HG03135 (cell line): ENCODE data around the gene PTCD1.
A peak's percentile ranks its signal among the peaks of the same experiment; 100 is the strongest.
"Not testable (repeated sequence)": the region's sequence is repeated elsewhere in the genome, so short reads cannot be mapped to it uniquely, and the experiment has no call there.

ENCODE experiments used
- ATAC-seq: cut with Tn5 transposase; IDR thresholded peaks from one replicate; pipeline ENCODE4 v1.9.1; 2021; ENCODE audit warnings: mild to moderate bottlenecking, moderate library complexity; ENCODE audit not compliant: unreplicated experiment

PTCD1 gene

DNA sequence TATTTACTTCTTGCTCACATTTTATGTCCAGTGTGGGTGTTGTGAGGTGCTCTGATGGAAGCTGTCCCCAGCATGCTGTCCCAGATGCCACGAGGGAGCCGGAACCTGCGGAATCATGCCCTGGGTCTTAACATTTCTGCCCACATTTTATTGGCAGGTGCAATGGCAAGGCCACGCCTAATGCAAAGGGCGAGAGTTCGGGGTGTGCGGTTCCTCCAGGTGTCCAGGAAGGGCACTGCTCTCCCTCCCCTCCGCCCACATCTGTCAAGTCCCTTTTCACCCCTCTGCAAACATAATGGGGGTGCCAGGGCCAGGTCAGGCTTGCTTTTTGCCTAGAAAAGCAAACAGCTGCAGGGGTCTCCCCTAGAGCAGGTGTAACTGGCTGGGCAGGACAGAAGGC lies 46.6 kb downstream of the PTCD1 start:
- ATAC-seq = no peak

DNA sequence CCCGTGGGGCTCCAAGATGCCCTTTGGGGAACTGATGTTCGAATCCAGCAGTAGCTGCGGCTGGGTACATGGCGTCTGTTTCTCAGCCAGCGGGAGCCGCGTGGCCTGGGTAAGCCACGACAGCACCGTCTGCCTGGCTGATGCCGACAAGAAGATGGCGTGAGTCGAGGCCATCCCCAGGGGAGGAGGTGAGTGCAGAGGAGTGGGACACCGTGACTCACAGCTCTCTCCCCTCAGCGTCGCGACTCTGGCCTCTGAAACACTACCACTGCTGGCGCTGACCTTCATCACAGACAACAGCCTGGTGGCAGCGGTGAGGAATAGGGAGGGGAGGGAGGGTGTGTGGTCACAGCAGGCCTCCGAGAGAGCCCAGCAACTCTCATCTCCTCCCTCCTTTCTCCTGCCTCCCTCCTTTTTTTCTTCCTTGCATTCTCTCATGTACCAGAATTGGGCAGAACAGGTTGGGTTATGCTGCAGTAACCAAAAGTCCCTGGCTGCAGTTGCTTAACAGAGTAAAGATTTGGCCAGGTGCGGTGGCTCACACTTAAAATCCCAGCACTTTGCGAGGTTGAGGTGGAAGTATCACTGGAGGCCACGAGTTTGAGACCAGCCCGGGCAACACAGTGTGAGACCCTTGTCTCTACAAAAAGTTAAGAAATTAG lies 47.5 kb downstream of the PTCD1 start:
- no peak for ATAC-seq

- ATAC-seq = no peak
Observed at GRCh38 chr7:99389772-99390171, 48.8 kb downstream of the PTCD1 start.

GRCh38 chr7:99387912-99388311 lies 50.7 kb downstream of the PTCD1 start:
- no peak for ATAC-seq

- not testable (repeated sequence) for ATAC-seq
Observed at GRCh38 chr7:99387239-99387635, 51.4 kb downstream of the PTCD1 start.

DNA sequence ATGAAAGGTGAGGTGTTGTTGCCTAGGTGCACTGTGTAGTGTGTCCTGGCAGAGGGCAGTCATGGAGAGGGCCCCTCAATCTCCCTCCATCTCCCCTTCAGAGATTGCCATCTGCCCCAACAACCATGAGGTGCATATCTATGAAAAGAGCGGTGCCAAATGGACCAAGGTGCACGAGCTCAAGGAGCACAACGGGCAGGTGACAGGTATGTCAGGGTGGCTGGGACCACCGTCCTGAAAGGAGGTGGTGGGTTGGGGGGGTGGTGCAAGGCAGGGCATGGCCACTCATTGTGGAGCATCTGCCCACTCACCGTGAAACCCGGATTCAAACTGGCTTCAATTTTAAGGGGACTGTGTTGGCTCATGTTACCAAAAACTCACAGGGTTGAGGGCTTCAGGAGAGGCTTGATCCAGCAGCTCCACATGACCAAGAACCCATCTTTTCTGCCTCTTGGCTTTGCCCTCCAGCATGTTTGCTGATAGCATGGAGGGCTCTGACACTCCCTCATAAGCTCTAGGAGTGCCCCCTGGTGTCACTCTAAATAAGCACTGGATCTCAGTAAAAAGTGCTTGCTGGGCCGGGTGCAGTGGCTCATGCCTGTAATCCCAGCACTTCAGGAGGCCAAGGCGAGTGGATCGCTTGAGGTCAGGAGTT lies 51.9 kb downstream of the PTCD1 start:
- ATAC-seq = no peak

- no peak for ATAC-seq
Observed at GRCh38 chr7:99385564-99385963, 53.0 kb downstream of the PTCD1 start.

DNA sequence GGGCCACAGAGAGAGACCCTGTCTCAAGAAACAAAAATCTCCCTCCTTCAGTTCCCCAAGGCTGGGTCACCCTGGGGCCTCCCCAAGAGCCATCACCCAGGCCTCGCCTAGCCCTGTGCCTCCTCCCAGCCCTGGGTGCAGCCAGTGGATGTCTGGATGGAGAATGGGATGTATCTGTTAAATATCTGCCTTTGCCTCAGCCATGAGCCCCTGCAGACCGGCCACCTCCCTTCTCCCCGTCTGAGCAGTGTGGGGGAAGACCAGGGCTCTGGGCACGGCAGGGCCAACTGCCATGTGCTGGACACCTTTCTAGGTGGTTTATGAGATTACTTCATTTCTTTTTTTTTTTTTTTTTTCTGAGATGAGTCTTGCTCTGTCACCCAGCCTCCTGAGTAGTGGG lies 54.1 kb downstream of the PTCD1 start:
- ATAC-seq = no peak

DNA sequence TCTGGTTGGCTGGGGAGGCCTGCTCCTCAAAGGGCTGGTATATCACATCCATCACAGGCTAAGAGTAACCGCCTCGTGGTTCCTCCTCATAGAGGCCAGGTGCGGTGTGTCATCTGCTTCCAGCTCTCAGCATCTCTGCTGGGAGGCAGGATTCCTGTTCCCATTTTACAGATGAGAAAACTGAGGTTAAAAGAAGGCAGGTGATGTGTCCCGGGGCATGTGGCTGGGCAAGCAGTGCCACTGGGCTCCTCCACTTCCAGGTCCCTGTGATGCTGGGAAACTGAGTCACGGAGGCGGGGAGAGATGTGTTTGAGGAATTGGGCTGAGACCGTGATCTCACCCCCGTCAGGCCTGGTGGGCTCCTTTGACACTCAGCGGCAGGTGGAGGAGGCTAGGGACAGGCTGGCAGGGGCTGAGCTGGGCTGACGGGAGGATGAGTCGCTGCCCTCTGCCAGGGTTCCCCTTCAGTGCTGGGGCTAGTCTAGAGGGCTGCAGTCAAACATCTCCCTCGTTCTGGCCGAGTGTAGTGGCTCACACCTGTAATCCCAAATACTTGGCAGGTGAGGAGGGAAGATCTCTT lies 54.7 kb downstream of the PTCD1 start:
- no peak for ATAC-seq

DNA sequence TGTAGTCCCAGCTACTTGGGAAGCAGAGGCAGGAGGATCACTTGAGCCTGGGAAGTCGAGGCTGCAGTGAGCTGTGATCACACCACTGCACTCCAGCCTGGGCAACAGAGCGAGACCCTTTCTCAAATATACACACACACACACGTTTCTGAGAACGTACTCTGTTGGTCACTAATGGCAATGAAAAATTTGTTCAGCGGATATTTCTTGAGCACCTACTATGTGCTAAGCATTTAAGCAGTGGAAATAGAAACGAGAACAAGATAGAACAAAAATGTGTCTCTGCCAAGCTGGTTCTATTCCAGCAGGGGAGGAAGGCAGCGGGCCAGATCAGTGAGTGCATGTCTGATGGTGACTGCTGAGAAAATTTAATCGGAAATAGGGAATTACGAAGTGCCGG lies 55.4 kb downstream of the PTCD1 start:
- ATAC-seq = no peak

DNA sequence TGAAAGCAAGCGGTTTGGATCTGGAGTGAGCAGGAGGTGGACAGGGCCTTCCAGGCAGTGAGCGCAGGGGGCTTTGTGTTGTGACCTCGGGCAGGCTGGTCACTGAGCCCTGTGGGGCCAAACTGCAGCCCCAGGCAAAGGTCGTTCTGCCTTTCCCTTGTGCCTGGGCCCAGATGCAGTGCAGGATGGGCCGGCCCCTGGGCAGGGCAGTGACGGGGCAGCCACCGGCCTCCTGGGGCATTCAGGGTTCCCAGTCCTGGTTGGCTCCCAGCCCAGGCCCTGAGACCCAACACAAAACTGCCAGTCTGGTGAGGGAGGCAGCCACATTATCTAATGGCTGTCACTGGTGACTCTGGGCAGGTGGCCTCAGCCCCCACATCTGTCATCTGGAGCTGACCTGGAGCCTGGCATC lies 56.9 kb downstream of the PTCD1 start:
- no peak for ATAC-seq

- peak; percentile 68 for ATAC-seq
Observed at GRCh38 chr7:99380823-99381663, 57.6 kb downstream of the PTCD1 start.

GRCh38 chr7:99380032-99380822 lies 58.4 kb downstream of the PTCD1 start:
- ATAC-seq = peak; percentile 25

- not testable (repeated sequence) for ATAC-seq
Observed at GRCh38 chr7:99379693-99380031, 58.9 kb downstream of the PTCD1 start.

- ATAC-seq = no peak
Observed at GRCh38 chr7:99379043-99379577, 59.5 kb downstream of the PTCD1 start.

- peak; percentile 33 for ATAC-seq
Observed at GRCh38 chr7:99375070-99375807, 63.4 kb downstream of the PTCD1 start.

GRCh38 chr7:99374111-99375064 lies 64.2 kb downstream of the PTCD1 start, which contains the start of gene ARPC1B:
Gene ARPC1B, plus strand, starts transcription at chr7:99374730. Its CDS starts 10,985 bp downstream, at chr7:99385715.
- peak; percentile 54 for ATAC-seq
